ENCODE measurements around the gene C1S. TPM values are rescaled to one million over a fixed set of nuclear protein-coding genes. Genes with fewer than 3 reads are reported as not detected.

Gene C1S
- total and polyA plus RNA-seq, 2 experiments from 2014 or later: 4.9 to 9.7 TPM

DNA sequence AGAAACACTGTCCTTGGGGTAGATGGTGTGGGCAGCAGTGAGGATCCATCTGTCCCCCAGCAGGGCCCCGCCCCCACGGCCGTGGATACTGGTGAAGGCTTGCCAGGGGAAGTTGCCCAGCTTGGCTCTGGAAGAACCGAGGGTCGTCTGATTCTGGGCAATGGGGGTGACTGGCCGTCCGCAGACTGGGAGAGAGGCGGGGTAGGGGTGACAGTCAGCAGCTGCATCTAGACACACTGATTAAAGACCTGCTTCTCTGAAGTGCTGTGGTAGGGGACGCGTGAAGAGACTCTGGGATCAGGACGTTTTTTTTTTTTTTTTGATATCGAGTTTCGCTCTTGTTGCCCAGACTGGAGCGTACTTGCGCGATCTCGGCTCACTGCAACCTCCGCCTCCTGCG, 36.5 kb downstream of the C1S start (continued):
- TF ChIP-seq, protein P1, sequence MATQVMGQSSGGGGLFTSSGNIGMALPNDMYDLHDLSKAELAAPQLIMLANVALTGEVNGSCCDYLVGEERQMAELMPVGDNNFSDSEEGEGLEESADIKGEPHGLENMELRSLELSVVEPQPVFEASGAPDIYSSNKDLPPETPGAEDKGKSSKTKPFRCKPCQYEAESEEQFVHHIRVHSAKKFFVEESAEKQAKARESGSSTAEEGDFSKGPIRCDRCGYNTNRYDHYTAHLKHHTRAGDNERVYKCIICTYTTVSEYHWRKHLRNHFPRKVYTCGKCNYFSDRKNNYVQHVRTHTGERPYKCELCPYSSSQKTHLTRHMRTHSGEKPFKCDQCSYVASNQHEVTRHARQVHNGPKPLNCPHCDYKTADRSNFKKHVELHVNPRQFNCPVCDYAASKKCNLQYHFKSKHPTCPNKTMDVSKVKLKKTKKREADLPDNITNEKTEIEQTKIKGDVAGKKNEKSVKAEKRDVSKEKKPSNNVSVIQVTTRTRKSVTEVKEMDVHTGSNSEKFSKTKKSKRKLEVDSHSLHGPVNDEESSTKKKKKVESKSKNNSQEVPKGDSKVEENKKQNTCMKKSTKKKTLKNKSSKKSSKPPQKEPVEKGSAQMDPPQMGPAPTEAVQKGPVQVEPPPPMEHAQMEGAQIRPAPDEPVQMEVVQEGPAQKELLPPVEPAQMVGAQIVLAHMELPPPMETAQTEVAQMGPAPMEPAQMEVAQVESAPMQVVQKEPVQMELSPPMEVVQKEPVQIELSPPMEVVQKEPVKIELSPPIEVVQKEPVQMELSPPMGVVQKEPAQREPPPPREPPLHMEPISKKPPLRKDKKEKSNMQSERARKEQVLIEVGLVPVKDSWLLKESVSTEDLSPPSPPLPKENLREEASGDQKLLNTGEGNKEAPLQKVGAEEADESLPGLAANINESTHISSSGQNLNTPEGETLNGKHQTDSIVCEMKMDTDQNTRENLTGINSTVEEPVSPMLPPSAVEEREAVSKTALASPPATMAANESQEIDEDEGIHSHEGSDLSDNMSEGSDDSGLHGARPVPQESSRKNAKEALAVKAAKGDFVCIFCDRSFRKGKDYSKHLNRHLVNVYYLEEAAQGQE (IDR thresholded peaks at IDR 0.05; ENCODE audit: unreplicated experiment): no peak
- TF ChIP-seq EZH2 (IDR thresholded peaks at IDR 0.05; ENCODE audit: low read depth, unreplicated experiment) (no peak), ZNF331 (CRISPR knock-in tag; IDR thresholded peaks at IDR 0.05; ENCODE audit: low read depth) (no peak), ZNF114 (CRISPR knock-in tag; IDR thresholded peaks at IDR 0.05) (no peak), EZH2phosphoT487 (IDR thresholded peaks at IDR 0.05; ENCODE audit: unreplicated experiment) (no peak), STAT1 (IDR thresholded peaks at IDR 0.05; ENCODE audit: unreplicated experiment) (no peak), NANOG (IDR thresholded peaks at IDR 0.05; ENCODE audit: borderline replicate concordance) (no peak), POLR2AphosphoS5 (IDR thresholded peaks at IDR 0.05; ENCODE audit: low read depth) (no peak)

DNA sequence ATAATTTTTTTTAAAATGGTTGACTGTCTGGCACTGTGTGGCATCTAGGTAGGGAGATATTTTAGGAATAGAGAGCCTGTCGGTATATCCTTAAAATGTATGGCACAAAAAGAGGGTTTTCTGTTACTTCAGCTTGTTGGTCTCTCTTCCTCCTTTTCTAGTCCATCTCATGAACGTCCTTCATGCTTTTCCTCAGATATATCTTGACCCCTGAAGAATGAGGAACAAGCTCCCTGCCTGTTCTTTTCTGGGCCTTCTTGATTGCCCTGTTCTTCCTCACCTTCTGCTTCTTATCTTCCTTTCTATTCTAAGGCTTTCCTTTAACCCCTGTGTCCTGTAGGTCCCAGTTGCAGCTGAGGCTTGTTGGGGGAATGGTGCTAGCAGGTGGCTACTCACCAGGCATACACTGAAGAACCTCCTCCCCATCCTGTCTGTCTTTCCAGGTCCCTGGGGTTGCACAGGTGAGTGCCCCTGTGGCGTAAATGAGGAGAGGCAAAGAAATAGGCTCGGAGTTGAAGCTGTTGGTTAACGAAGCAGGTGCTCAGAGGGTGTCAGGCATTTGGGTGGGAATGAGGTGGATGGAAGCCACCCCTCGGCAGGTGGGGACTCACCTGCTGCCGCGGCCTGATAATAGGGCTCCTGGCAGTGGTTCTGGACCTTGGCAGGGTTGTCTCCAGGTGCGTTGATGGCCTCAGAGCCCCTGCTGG, 38.9 kb downstream of the C1S start:
- Histone ChIP-seq H3F3A (replicated peaks; ENCODE audit: low read depth) (no peaks in the 10 kb centered on the region), H3K36me3 (ENCODE audit: insufficient read depth) (no peaks in the 10 kb centered on the region), H3K79me2 (replicated peaks; ENCODE audit: insufficient read depth) (no peaks in the 10 kb centered on the region), H3K27me3 (ENCODE audit: insufficient read depth) (no peaks in the 10 kb centered on the region), H3K4me3 (no peak overlapping the region), H3K4me2 (no peak overlapping the region), H2AFZ (no peak overlapping the region), H3K27ac (ENCODE audit: low read depth) (no peak overlapping the region), H3K9me2 (ENCODE audit: insufficient read depth) (no peaks in the 10 kb centered on the region), H3K4me1 (ENCODE audit: insufficient read depth) (peaks cover 7% of the 10 kb centered on the region), H4K20me1 (replicated peaks; ENCODE audit: insufficient read depth) (no peaks in the 10 kb centered on the region; the same call in 1 of the 2 replicates)
- Mint-ChIP-seq H3K9me3 (no peaks in the 10 kb centered on the region), H3K4me3 (no peak overlapping the region; the same call in 2 of the 3 replicates), H3K36me3 (ENCODE audit: low read depth) (peaks cover 16% of the 10 kb centered on the region), H3K27ac (no peak overlapping the region), H3K4me1 (peaks cover 16% of the 10 kb centered on the region; the same call in 2 of the 3 replicates), H3K27me3 (ENCODE audit: insufficient read depth, low read depth, poor library complexity) (peaks cover 12% of the 10 kb centered on the region)
- DNase-seq (ENCODE audit: low spot score) (no peak), ATAC-seq (no peak)
- TF ChIP-seq, protein P2, sequence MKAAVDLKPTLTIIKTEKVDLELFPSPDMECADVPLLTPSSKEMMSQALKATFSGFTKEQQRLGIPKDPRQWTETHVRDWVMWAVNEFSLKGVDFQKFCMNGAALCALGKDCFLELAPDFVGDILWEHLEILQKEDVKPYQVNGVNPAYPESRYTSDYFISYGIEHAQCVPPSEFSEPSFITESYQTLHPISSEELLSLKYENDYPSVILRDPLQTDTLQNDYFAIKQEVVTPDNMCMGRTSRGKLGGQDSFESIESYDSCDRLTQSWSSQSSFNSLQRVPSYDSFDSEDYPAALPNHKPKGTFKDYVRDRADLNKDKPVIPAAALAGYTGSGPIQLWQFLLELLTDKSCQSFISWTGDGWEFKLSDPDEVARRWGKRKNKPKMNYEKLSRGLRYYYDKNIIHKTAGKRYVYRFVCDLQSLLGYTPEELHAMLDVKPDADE (IDR thresholded peaks at IDR 0.05): no peak
- no peak for TF ChIP-seq POLR2AphosphoS5 (IDR thresholded peaks at IDR 0.05; ENCODE audit: low read depth)
- TF ChIP-seq JUNB (IDR thresholded peaks at IDR 0.05; ENCODE audit: unreplicated experiment): no peak
- TF ChIP-seq STAT1 (IDR thresholded peaks at IDR 0.05; ENCODE audit: unreplicated experiment): no peak
- TF ChIP-seq, protein P3, sequence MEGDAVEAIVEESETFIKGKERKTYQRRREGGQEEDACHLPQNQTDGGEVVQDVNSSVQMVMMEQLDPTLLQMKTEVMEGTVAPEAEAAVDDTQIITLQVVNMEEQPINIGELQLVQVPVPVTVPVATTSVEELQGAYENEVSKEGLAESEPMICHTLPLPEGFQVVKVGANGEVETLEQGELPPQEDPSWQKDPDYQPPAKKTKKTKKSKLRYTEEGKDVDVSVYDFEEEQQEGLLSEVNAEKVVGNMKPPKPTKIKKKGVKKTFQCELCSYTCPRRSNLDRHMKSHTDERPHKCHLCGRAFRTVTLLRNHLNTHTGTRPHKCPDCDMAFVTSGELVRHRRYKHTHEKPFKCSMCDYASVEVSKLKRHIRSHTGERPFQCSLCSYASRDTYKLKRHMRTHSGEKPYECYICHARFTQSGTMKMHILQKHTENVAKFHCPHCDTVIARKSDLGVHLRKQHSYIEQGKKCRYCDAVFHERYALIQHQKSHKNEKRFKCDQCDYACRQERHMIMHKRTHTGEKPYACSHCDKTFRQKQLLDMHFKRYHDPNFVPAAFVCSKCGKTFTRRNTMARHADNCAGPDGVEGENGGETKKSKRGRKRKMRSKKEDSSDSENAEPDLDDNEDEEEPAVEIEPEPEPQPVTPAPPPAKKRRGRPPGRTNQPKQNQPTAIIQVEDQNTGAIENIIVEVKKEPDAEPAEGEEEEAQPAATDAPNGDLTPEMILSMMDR (conservative IDR thresholded peaks at IDR 0.05; ENCODE audit: low read depth in 2 of 2): no peak
- no peak for TF ChIP-seq ZNF114 (CRISPR knock-in tag; IDR thresholded peaks at IDR 0.05)
- no peak for TF ChIP-seq ZNF331 (CRISPR knock-in tag; IDR thresholded peaks at IDR 0.05; ENCODE audit: low read depth)
- TF ChIP-seq NANOG (IDR thresholded peaks at IDR 0.05; ENCODE audit: borderline replicate concordance): no peak
- TF ChIP-seq, protein P1 (IDR thresholded peaks at IDR 0.05; ENCODE audit: unreplicated experiment): no peak
- TF ChIP-seq CREB1 (CRISPR knock-in tag; IDR thresholded peaks at IDR 0.05; ENCODE audit: low read depth): no peak
- no peak for TF ChIP-seq EZH2phosphoT487 (IDR thresholded peaks at IDR 0.05; ENCODE audit: unreplicated experiment)
- no peak for TF ChIP-seq EZH2 (IDR thresholded peaks at IDR 0.05; ENCODE audit: low read depth, unreplicated experiment)
